Kidney epithelial cell (primary cell): ENCODE results near the gene ODF2. TPM values are rescaled to one million over a fixed set of nuclear protein-coding genes. Genes with fewer than 3 reads are reported as not detected.

Experiments
- DNase-seq: peaks from one replicate; pipeline ENCODE4 v3.0.0-alpha.2; 2010; ENCODE audit warnings: low read depth
- H3K27me3 ChIP-seq: 2 replicates; pipeline ENCODE4 v1.6.0; 2011; ENCODE audit warnings: low read length; ENCODE audit not compliant: control insufficient read depth, insufficient read depth
- H3K36me3 ChIP-seq: 2 replicates; pipeline ENCODE4 v1.5.1; 2011; ENCODE audit warnings: low read length; ENCODE audit not compliant: control insufficient read depth, insufficient read depth
- H3K4me3 ChIP-seq: 2 replicates; pipeline ENCODE4 v1.5.1; 2011; ENCODE audit warnings: low read depth, mild to moderate bottlenecking, control low read depth, low read length
- CTCF ChIP-seq: IDR thresholded peaks from 2 replicates; pipeline ENCODE4 v1.5.1; 2011; ENCODE audit warnings: mild to moderate bottlenecking, moderate library complexity, low read length, control low read depth, inconsistent platforms; ENCODE audit not compliant: insufficient read depth, poor library complexity, severe bottlenecking
- total RNA-seq: library from RNA; depleted of rRNA; stranded (reverse); fragments of >200 nt; gene quantifications from 2 replicates; pipeline ENCODE4 v1.2.3, GENCODE V29; 2015

ODF2 gene
- total RNA-seq = 24.9 TPM in 2 replicates

GRCh38 chr9:128455849-128456612 lies at the start of gene ODF2:
Gene ODF2 (plus strand): TSS chr9:128456006. CDS start chr9:128456092, 86 bp downstream.
- H3K27me3 ChIP-seq = no peaks in the 10 kb centered on the region
- TF ChIP-seq CTCF = no peak
- peaks cover 2% of the 10 kb centered on the region for H3K36me3 ChIP-seq
- H3K4me3 ChIP-seq = peak within 1 kb of the TSS; percentile 71
- DNase-seq = peak; percentile 67

DNA sequence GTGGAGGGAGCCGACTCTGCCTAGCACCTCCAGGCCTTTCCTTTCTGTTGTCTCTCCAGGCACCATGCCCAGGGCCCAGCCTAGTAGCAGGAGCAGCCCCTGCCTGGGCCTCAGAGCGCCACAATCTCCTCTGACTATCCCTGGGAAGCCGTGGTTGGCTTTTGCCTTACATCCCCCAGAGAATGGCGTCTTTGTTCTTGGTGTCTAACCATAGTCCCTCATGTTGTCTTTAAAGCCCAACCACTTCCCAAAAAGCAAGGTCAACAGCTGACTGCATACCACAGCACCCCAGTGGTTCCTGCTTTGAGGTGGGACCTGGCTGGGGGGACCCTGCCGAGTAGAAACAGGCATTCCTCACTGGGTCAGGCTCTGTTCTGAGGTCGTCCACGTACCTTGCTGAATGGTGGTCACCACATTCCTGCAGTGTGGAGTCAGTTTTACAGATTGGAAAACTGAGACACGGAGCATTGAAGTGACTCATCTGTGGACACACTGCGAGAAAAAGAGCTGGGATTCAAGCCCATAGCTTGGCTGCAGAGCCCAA lies 48.9 kb upstream of the ODF2 start:
- peaks cover 14% of the 10 kb centered on the region for H3K27me3 ChIP-seq
- no peaks in the 10 kb centered on the region for H3K36me3 ChIP-seq
- H3K4me3 ChIP-seq = no peak overlapping the region
- DNase-seq = no peak
- TF ChIP-seq CTCF = no peak

- no peak for TF ChIP-seq CTCF
- no peaks in the 10 kb centered on the region for H3K36me3 ChIP-seq
- peaks cover 18% of the 10 kb centered on the region for H3K27me3 ChIP-seq
- no peak overlapping the region for H3K4me3 ChIP-seq
- DNase-seq = no peak
Observed at GRCh38 chr9:128408963-128409431, 46.8 kb upstream of the ODF2 start.

DNA sequence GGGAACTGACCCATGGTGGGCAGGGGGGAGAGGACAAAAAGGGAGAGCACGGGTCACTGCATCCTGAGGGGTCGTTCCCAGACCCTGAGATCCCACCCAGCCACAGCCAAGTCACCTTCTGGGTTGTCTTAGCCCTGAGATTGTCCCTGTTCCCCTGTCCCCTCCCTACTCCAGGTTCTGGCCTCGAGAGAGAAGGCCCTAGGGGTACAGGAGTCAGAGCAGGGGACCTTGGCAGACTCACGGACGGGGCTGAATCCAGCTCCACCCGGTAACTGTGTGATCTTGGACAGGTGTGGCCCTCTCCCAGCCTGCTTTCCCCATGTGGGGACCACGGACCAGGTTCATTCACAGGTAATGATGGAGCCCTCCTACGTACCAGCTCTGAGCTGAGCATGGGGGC lies 46.4 kb upstream of the ODF2 start:
- TF ChIP-seq CTCF = no peak
- Histone ChIP-seq H3K27me3 (peaks cover 18% of the 10 kb centered on the region), H3K36me3 (no peaks in the 10 kb centered on the region), H3K4me3 (no peak overlapping the region)
- no peak for DNase-seq

- peak; percentile 24 for TF ChIP-seq CTCF
- peaks cover 18% of the 10 kb centered on the region for H3K27me3 ChIP-seq
- no peak for DNase-seq
- no peaks in the 10 kb centered on the region for H3K36me3 ChIP-seq
- no peak overlapping the region for H3K4me3 ChIP-seq
Observed at GRCh38 chr9:128409978-128410377, 45.8 kb upstream of the ODF2 start.
